Measurements from ENCODE around the gene NCOA5.

- no peak for TF ChIP-seq CTCF (conservative IDR thresholded peaks at IDR 0.05; ENCODE audit: low read depth, low read length)
- TF ChIP-seq EZH2 (IDR thresholded peaks at IDR 0.05; ENCODE audit: borderline replicate concordance, low read depth, low read length, poor library complexity, severe bottlenecking) = no peak
Measured at GRCh38 chr20:46065691-46066090, 24.1 kb downstream of the NCOA5 start.
